ENCODE data around the gene PDGFRB.

- TF ChIP-seq CTCF (conservative IDR thresholded peaks at IDR 0.05; ENCODE audit: low read length) (no peak), EZH2phosphoT487 (IDR thresholded peaks at IDR 0.05; ENCODE audit: borderline replicate concordance, low read depth, low read length) (no peak)
Observed at GRCh38 chr5:150123542-150123941, 32.1 kb downstream of the PDGFRB start.
